Activated CD8-positive, alpha-beta memory T cell treated with anti-CD3 and anti-CD28 coated beads for 1 hour (primary cell): ENCODE results near the gene PSD.

Source experiments
- DNase-seq, 2 donors: peaks; one replicate each; pipeline ENCODE4 v3.0.0-alpha.2; 2020; ENCODE audit warnings: low read depth in 1 of 2; ENCODE audit errors: extremely low read depth in 1 of 2

Gene PSD

GRCh38 chr10:102444851-102445250 is 26.3 kb upstream of the PSD start:
- DNase-seq, result no peak

GRCh38 chr10:102438374-102438773 is 19.8 kb upstream of the PSD start:
- DNase-seq, result no peak

- no peak for DNase-seq
Measured at GRCh38 chr10:102437515-102437914, 18.9 kb upstream of the PSD start.

- DNase-seq, result no peak
Measured at GRCh38 chr10:102436312-102436711, 17.7 kb upstream of the PSD start.

GRCh38 chr10:102435529-102436233 is 17.1 kb upstream of the PSD start:
- DNase-seq, result no peak

- no peak for DNase-seq
Measured at GRCh38 chr10:102435133-102435497, 16.5 kb upstream of the PSD start.

- no peak for DNase-seq
Measured at GRCh38 chr10:102434394-102435132, 16.0 kb upstream of the PSD start.

GRCh38 chr10:102433619-102434046 is 15.0 kb upstream of the PSD start:
- no peak for DNase-seq

GRCh38 chr10:102432162-102432950 is 13.8 kb upstream of the PSD start, which contains the start of gene CUEDC2:
TSS of gene CUEDC2 (minus strand) at chr10:102432574. CDS start at chr10:102425188, 7,386 bp downstream.
- DNase-seq, result peak; percentile 90 to 91

GRCh38 chr10:102431452-102432124 is 13.0 kb upstream of the PSD start:
- no peak for DNase-seq

GRCh38 chr10:102429468-102429867 is 10.9 kb upstream of the PSD start:
- DNase-seq, result no peak

GRCh38 chr10:102426803-102427287 is 8.3 kb upstream of the PSD start:
- DNase-seq, result no peak

- no peak for DNase-seq
Measured at GRCh38 chr10:102425444-102425843, 6.9 kb upstream of the PSD start.

- DNase-seq, result no peak
Measured at GRCh38 chr10:102424916-102425315, 6.3 kb upstream of the PSD start.

- DNase-seq, result no peak
Measured at GRCh38 chr10:102424145-102424544, 5.6 kb upstream of the PSD start.

GRCh38 chr10:102423372-102423968 is 4.9 kb upstream of the PSD start:
- no peak for DNase-seq

GRCh38 chr10:102422545-102423129 is 4.1 kb upstream of the PSD start:
- no peak for DNase-seq

GRCh38 chr10:102421757-102422512 is 3.4 kb upstream of the PSD start:
- no peak for DNase-seq

- DNase-seq, result no peak
Measured at GRCh38 chr10:102421507-102421756, 2.8 kb upstream of the PSD start.
